HG03457 (cell line): ENCODE results near the gene ARHGEF3.

Source experiments
- ATAC-seq: cut with Tn5 transposase; IDR thresholded peaks from one replicate; pipeline ENCODE4 v1.9.1; 2021; ENCODE audit warnings: moderate number of reproducible peaks; ENCODE audit not compliant: unreplicated experiment

The ARHGEF3 gene

DNA sequence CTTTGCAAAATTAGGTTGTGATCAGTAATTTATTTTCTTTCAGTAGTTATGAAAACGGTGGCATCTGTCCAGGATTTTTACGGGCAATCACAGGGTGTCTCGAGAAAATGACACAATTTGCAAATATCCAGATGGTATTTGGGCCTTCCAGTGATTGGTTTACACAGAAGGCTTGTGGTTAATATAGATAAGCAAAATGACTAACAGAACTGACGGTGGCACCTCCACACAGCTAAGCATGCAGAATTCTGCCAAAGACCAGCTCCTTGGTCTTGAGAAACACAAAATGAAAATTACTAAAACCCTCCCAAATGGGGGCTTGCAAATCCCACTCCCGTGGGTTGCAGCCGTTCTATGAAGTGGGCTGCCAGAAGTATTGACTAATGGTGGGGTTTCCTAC is 5.5 kb downstream of the ARHGEF3 start:
- ATAC-seq = no peak

GRCh38 chr3:56795829-56796185 is 5.9 kb downstream of the ARHGEF3 start:
- no peak for ATAC-seq

- ATAC-seq = no peak
Observed at GRCh38 chr3:56795097-56795828, 6.5 kb downstream of the ARHGEF3 start.

- no peak for ATAC-seq
Observed at GRCh38 chr3:56792193-56792592, 9.6 kb downstream of the ARHGEF3 start.

DNA sequence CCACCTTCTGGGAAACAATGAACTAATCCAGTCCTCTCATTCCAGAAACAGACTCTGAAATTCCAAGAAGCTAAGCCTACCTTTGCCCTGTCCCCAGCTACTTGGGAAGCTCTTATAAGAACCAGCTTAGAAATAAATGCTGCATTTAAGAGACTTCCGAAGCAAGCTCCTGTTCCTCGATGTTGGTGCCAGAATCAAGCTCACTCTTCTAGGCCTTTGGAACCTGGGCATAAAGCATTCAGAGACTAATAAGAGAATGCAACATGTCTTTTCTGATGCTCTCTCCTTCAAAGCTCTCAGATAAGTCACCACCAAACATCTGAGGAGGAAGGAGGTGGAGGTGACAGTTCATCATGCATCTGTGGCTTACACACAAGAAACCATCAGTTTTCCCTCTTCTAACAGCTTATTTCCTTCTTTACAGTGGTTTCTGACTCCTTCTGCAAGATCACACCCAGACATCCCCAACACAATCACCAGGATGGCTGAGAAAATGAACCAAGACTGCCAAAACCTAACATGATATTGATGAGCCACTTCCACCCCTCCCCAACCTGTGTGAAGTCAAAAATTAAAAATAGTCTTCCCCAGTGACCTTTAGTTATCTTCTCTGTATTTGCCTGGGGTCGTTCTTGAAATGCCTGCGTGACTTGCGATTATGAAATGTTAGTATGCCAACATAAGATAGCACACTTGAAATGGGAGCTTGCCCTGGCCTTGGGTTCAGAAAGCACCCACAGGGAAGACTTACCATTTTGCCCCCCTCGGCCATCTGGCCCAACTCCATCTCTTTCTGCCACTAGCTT is 11.5 kb downstream of the ARHGEF3 start:
- no peak for ATAC-seq

DNA sequence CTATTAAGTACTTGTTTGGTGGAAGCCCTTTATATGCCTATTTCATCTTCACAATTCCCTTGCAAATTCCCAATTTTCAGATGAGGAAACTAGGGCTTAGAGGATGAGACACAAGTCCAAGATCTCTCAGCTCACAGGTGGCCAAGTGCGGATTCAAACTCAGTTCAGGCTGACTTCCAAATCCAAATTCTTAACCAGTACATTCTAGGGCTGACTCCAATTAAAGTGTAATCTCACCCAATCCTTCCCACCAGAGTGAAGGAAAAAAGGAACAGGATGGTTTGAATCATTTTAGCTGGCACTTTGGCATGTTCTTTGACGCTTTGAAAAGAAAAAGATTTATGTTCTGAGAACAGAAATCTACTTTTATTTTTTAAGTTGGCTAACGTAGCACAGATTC is 12.7 kb downstream of the ARHGEF3 start:
- ATAC-seq = no peak

DNA sequence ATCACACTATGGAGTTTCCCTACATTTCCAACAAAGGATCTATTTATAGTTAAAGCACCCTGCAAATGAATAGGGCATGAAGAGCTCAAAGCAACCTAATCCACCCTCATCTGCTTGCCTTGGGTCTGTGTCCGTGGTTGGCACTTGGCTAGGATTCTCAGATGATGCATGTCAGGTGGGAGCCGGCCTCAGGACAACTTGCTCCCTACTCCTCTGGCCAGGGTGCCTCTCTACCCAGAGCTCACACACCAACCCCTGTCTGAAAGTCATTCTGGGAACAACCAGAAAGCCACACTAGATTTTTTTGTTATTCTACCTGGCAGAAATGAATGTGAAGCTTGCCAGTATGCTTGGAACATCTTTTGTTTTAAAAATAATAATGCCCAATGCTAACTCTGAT is 13.2 kb downstream of the ARHGEF3 start:
- no peak for ATAC-seq

DNA sequence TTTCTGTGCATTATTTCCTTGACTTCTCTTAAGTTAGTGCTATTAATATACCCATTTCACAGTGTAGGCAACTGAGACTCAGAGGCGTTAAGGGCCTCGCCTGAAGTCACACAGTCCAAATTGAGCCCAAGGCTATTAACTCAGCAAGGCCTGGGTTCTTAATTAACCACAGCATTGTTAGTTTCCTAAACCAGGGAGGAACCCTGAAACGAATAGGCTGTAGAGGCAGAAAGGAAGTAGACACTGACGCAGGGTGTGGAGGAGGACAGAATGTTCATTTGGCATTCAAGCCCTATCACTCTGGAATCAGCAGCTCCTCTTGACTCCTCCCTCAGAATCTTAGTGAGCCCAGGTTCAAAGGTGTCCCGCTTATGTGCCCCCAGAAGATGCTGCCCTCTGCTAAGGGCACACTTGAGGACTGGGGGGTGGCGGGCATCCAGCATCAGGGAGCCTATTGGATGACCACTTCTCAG is 13.9 kb downstream of the ARHGEF3 start:
- no peak for ATAC-seq

- no peak for ATAC-seq
Observed at GRCh38 chr3:56787258-56787775, 14.4 kb downstream of the ARHGEF3 start.

DNA sequence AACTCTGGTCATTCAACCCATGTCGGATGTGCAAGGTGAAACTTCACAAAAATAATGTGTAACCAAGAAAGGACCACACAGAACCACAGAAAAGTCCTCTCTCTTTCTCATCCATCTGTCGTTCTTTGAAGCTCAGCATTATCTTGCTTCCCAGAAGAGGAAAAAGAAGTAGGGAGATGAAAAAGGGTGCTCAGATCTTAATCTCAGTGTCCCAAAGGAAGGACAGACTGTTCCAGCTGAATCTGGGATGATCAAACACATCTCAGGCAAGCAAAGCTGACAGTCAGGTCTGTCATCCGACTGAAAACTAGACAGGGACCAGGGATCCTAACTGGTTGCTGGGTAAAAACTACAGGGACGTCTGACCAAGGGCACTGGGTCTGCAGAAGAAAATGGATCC is 16.2 kb downstream of the ARHGEF3 start:
- no peak for ATAC-seq

- ATAC-seq = no peak
Observed at GRCh38 chr3:56784448-56785001, 17.2 kb downstream of the ARHGEF3 start.

GRCh38 chr3:56783644-56784447 is 17.9 kb downstream of the ARHGEF3 start:
- peak; percentile 93 for ATAC-seq

DNA sequence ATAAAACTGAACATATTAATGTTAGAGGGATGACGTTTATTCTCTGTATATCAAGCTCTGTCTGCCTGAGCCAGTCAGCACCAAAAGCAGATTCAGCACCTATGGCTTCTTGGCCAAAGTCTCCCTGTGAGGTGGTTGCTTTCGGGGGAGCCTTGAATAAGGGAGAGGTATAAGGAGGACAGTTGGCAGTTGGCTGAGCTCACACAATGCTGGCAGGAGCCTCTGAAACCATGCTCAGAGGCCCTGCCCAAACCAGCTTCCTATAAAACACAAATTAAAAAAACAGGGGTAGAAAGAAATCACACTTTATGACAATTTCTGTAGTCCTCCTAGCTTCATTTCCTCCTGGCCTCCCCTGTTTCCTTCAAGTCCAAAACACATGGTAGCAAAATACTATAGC is 18.8 kb downstream of the ARHGEF3 start:
- no peak for ATAC-seq

- no peak for ATAC-seq
Observed at GRCh38 chr3:56782215-56782614, 19.5 kb downstream of the ARHGEF3 start.

- no peak for ATAC-seq
Observed at GRCh38 chr3:56781762-56782161, 20.0 kb downstream of the ARHGEF3 start.

DNA sequence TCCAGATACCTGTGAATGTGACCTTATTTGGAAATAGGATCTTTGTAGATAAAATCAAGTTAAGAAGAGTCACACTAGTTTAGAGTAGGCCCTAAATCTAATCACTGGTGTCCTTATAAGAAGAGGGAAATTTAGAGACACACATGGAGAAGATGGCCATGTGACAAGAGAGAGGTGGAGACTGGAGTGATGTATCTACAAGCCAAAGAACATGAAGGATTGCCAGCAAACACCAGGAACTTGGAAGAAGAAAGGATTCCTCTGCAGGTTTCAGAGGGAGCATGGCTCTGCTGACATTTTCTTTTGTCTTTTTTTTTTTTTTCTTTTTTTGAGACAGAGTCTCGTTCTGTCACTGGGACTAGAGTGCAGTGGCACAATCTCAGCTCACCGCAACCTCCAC is 20.8 kb downstream of the ARHGEF3 start:
- ATAC-seq = no peak

GRCh38 chr3:56778893-56779292 is 22.9 kb downstream of the ARHGEF3 start:
- ATAC-seq = no peak

DNA sequence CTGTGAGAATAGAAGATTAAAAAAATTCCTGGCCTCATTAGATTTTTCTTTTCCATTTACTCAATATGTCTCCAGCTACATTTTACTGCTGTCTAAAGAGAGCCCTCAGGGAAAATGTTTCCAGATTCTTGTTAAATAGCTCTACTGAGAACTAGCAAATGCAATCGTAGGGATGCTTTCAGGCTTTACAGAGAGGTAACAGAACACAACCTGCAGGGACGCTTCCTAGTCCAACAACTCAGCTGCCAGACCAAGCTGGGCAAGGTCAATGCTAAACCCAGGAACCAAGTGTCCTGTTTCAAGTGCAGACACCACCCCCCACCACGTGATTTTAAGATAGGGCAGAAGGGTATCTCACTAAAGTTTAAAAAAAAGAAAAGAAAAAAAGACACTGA is 25.2 kb downstream of the ARHGEF3 start:
- no peak for ATAC-seq

GRCh38 chr3:56775838-56776555 is 25.8 kb downstream of the ARHGEF3 start:
- ATAC-seq = no peak

DNA sequence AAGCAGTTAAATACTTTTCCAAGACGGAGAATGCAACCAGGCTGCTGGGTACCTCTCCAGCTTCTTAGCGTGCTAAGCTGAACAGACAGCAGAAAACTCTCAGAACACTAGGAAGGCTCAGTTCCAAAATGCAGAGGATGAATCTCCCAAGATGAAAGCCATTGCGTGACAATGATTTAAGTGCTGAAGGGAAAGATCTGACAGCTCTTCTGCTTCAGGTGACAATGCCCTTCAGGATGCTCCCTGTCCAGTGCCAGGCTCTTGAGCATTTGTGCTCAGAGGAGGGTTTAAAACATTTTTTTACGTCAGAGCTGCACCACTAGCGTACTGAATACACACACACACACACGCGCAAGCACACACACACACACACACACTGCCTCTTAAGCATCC is 26.3 kb downstream of the ARHGEF3 start:
- no peak for ATAC-seq
